Type B pancreatic cell (in vitro differentiated cells): Measurements from ENCODE around the gene GMIP. TPM values are rescaled to one million over a fixed set of nuclear protein-coding genes. Genes with fewer than 3 reads are reported as not detected.

ENCODE experiments used
- DNase-seq: peaks from one replicate; pipeline ENCODE4 v3.0.0; 2021; ENCODE audit warnings: mixed read lengths; ENCODE audit not compliant: unreplicated experiment; ENCODE audit errors: extremely low spot score
- H3K27ac Mint-ChIP-seq: 2 replicates; pipeline ENCODE4 v1.8.0; 2021; ENCODE audit warnings: mild to moderate bottlenecking, mixed read lengths
- H3K27me3 Mint-ChIP-seq: 2 replicates; pipeline ENCODE4 v1.8.0; 2021; ENCODE audit warnings: mixed read lengths
- H3K36me3 Mint-ChIP-seq: 2 replicates; pipeline ENCODE4 v1.8.0; 2021; ENCODE audit warnings: mixed read lengths
- H3K4me1 Mint-ChIP-seq: one replicate; pipeline ENCODE4 v1.8.0; 2021; ENCODE audit warnings: mixed read lengths; ENCODE audit not compliant: unreplicated experiment
- H3K4me3 Mint-ChIP-seq: 2 replicates; pipeline ENCODE4 v1.8.0; 2021; ENCODE audit warnings: mild to moderate bottlenecking, mixed read lengths
- H3K9me3 Mint-ChIP-seq: 2 replicates; pipeline ENCODE4 v1.8.0; 2021; ENCODE audit warnings: mixed read lengths
- CTCF ChIP-seq: fragments of 200-600 bp; sonication (generic); conservative IDR thresholded peaks from 2 replicates; pipeline ENCODE4 v1.5.0; 2021; ENCODE audit warnings: antibody characterized with exemption, mild to moderate bottlenecking
- total RNA-seq: library from RNA; stranded (reverse); gene quantifications from 2 replicates; pipeline ENCODE4 v1.2.1, GENCODE V29; 2021; ENCODE audit warnings: low replicate concordance

Gene GMIP
- total RNA-seq, 1 donor from 2014 or later = 15.9 TPM

- TF ChIP-seq CTCF = no peak
- peaks cover 10% of the 10 kb centered on the region for H3K4me1 Mint-ChIP-seq
- no peak overlapping the region for H3K27ac Mint-ChIP-seq
- H3K27me3 Mint-ChIP-seq = no peaks in the 10 kb centered on the region
- no peaks in the 10 kb centered on the region for H3K36me3 Mint-ChIP-seq
- H3K9me3 Mint-ChIP-seq = no peaks in the 10 kb centered on the region
- no peak overlapping the region for H3K4me3 Mint-ChIP-seq
- DNase-seq = no peak
Measured at GRCh38 chr19:19594381-19594780, 49.1 kb downstream of the GMIP start.

GRCh38 chr19:19592690-19593089 lies 50.8 kb downstream of the GMIP start:
- no peak for TF ChIP-seq CTCF
- no peak for DNase-seq
- H3K4me3 Mint-ChIP-seq = no peak overlapping the region
- H3K4me1 Mint-ChIP-seq = peaks cover 10% of the 10 kb centered on the region
- H3K36me3 Mint-ChIP-seq = no peaks in the 10 kb centered on the region
- no peaks in the 10 kb centered on the region for H3K27me3 Mint-ChIP-seq
- H3K9me3 Mint-ChIP-seq = no peaks in the 10 kb centered on the region
- H3K27ac Mint-ChIP-seq = no peak overlapping the region

GRCh38 chr19:19591133-19591825 lies 52.2 kb downstream of the GMIP start:
- Mint-ChIP-seq H3K4me1 (peaks cover 10% of the 10 kb centered on the region), H3K9me3 (no peaks in the 10 kb centered on the region), H3K27ac (peak overlapping the region; percentile 50), H3K27me3 (no peaks in the 10 kb centered on the region), H3K36me3 (no peaks in the 10 kb centered on the region), H3K4me3 (no peak overlapping the region)
- no peak for DNase-seq
- TF ChIP-seq CTCF = no peak

- H3K4me3 Mint-ChIP-seq = no peak overlapping the region
- DNase-seq = no peak
- no peaks in the 10 kb centered on the region for H3K27me3 Mint-ChIP-seq
Measured at GRCh38 chr19:19588546-19588945, 54.9 kb downstream of the GMIP start.

GRCh38 chr19:19587771-19588170 lies 55.7 kb downstream of the GMIP start:
- no peaks in the 10 kb centered on the region for H3K27me3 Mint-ChIP-seq
- no peak overlapping the region for H3K4me3 Mint-ChIP-seq
- H3K27ac Mint-ChIP-seq = no peak overlapping the region
- DNase-seq = no peak
- no peaks in the 10 kb centered on the region for H3K36me3 Mint-ChIP-seq
- H3K9me3 Mint-ChIP-seq = no peaks in the 10 kb centered on the region
- H3K4me1 Mint-ChIP-seq = peaks cover 6% of the 10 kb centered on the region
- TF ChIP-seq CTCF = no peak

More at GRCh38 chr19:19588546-19588945, 54.9 kb downstream of the GMIP start:
- Mint-ChIP-seq H3K36me3 (no peaks in the 10 kb centered on the region), H3K9me3 (no peaks in the 10 kb centered on the region), H3K4me1 (peaks cover 6% of the 10 kb centered on the region), H3K27ac (no peak overlapping the region)
- no peak for TF ChIP-seq CTCF
